ENCODE results near the gene PCK1.

DNA sequence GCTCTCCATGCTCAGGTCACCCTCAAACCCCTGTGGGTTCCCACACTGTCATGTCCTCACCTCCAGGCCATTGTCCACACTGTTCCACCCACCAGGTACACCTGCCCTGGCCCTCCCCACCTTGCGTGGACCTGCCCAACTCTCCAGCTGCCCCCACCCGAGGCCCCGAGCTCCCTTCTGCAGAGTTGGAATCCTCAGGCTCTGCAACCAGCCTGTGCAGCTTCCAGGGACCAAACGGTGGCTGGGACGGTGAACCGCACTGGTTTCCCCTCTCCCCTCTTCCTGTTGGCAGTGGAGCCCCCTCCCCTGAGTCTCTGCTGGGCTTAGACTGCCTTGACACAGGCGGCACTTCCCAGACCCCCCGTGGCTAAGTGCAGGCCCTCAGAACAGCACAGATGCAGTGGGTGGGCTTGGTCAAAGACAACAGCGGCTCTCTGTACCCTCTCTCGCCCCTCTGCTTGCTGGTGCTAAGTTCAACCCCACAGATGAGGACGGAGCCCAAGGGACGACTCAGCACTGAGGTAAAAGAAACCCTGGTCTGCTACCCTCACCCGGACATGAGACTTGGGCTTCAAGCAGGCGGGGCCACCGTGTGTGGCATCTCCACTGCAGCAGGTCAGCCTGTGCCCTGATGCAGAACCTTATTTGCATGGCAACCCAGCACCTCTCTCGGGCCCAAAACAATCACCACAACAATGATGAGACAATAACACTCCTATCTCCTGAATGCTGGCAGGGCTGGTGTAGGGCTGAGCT, 48.4 kb downstream of the PCK1 start:
- TF ChIP-seq CTCF (IDR thresholded peaks at IDR 0.05) (no peak), POLR2A (IDR thresholded peaks at IDR 0.05) (no peak)

All from stomach (tissue), 4 donors.